ENCODE results near the gene HES5.

The HES5 gene

DNA sequence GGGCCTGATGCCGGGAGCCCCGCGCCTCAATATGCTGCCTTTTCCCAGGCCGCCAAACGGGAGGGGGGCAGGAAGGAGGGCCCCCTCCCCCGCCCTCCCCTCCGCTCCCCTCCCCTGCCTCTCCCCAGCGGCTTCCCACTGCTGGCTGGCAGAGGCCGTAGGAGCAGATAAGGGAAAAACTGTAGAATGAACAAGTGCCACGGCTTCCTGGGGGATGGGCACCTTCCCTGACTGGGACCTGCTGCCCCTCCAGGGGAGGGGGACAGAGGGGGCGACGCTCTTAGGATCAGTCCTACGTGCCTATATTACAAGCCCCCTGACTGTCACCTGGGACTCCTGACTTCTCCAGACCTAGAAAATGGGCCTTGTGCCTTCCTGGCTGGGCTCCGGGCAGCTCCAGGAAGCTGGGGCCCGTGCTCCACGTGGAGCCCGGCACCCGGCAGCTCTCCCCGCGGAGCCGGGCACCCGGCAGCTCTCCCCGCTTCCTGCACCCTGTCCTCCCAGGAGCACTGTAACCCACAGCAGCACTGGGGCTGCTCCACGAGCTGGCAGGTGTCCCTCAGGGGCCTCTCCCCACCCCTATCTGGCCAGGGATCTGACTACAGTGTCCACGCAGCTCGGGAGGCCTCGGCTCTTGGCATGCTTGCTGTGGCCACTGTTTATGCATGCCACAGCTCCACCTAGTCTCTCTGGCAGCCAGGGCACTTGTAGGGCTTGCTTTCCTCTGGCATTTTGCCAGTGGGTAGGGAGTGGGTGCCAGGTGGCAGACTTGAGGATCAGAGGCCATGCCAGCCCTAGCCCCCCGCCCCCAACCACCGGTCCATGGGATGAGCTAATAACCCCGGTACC lies 674 bp upstream of the HES5 start:
- no peak for DNase-seq (ENCODE audit: low read depth in 2 of 2)

DNA sequence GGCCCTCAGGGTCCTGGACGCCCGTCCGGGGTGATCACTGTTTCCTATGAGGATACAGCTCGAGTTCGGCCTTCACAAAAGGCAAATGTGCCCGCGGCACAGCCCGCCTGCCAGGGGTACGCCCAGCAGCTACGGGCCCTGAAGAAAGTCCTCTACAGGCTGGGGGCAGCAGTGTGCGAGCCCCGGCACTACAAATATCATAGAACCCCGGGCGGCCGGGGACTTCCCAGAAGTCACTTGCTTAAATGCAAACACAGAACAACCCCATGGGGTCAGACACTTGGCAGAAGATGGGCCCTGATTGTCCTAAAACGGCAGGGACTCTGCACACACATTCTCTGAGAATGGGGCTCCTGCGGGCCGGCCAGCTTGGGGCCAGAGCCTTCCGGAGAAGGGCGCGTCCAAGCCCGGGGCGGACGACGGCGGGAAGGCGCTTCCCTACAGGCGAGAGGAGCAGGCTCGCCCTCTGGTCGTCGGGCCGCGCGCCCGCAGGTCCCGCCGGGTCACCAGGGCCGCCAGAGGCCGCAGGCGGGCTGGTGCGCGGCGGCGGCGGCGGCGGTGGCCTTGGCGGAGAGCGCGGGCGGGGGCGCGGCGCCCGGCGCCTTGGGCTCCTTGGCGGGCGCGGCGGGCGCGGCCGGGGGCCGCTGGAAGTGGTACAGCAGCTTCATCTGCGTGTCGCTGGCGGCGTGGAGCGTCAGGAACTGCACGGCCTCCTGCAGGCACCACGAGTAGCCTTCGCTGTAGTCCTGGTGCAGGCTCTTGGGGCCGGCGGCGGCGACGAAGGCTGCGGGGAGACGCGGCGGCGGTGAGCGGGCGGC lies 888 bp downstream of the HES5 start:
- peak in 1 of 2 donors; percentile 32 for DNase-seq (ENCODE audit: low read depth in 2 of 2)

GRCh38 chr1:2528611-2528965 lies 1.5 kb downstream of the HES5 start:
- no peak for DNase-seq (ENCODE audit: low read depth in 2 of 2)

DNA sequence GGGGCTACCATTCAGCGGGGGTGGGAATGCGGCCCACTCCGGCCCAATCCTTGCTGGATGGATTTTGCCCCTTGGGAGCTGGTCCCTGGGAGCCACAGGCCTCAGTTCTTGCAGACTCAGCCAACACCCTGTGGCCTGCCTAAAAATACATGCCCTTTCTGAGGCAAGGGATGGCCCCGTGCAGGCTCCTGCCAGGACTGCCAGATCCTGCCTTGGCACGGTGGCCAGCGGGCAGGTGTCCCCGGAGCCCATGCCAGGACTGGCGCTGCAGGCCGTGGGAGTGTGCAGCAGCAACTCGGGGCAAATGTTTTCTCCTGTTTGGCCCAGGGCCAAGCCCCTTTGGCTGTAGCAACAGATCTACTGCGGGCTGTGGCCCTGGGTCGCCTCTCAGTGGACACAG lies 2.0 kb downstream of the HES5 start:
- DNase-seq (ENCODE audit: low read depth in 2 of 2): no peak

- DNase-seq (ENCODE audit: low read depth in 2 of 2): no peak
Observed at GRCh38 chr1:2527556-2527860, 2.6 kb downstream of the HES5 start.

- peak in 1 of 2 donors; percentile 37 for DNase-seq (ENCODE audit: low read depth in 2 of 2)
Observed at GRCh38 chr1:2526824-2527555, 3.1 kb downstream of the HES5 start.

DNA sequence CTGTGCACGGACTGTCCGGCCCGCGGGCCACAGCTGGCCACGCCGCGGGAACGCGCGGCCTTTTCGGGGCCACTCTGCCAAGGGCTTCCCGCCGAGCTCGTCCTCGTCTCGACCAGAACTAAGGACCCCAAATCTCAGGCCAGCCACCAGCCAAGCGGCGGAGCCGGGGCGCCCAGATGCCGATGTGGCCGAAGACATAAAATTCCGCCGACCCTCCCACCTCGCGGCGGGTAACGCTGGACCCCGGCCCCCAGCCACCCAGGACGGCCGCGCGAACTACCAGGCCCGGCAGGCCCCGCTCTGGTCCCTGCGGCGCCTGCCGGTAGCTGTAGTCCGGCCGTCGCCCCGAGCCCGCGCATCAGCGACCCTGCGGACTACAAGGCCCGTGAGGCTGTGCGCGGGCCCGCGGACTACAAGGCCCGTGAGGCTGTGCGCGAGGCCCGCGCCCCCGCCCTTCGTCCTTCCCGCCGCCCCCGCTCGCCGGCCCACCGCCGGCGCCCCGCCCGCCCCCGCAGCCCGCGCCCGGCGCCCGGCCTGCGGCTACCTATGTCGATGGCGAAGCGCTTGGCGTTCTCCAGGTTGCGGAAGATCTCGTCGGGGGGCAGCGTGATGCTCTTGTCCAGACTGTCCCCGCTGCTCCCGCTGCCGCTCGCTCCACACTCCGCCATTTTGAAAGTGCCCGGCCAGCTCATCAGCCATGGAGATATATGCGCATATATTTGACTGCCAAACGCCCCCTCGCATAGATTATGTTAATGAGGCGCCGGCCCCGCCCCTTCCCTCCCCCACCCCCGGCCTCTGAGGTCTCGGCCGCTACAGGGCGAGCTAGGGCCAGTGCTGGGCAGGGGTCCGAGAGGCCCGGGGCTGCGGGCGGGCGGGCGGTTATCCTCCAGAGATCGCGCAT lies 3.9 kb downstream of the HES5 start, which contains the start of gene PANK4:
Gene PANK4 (minus strand): TSS at position 677 of the 904 bp plus-strand sequence. CDS start 9 bp downstream, at position 668.
- peak; percentile 66 to 70 for DNase-seq (ENCODE audit: low read depth in 2 of 2)

- DNase-seq (ENCODE audit: low read depth in 2 of 2): no peak
Observed at GRCh38 chr1:2525572-2525919, 4.5 kb downstream of the HES5 start.

DNA sequence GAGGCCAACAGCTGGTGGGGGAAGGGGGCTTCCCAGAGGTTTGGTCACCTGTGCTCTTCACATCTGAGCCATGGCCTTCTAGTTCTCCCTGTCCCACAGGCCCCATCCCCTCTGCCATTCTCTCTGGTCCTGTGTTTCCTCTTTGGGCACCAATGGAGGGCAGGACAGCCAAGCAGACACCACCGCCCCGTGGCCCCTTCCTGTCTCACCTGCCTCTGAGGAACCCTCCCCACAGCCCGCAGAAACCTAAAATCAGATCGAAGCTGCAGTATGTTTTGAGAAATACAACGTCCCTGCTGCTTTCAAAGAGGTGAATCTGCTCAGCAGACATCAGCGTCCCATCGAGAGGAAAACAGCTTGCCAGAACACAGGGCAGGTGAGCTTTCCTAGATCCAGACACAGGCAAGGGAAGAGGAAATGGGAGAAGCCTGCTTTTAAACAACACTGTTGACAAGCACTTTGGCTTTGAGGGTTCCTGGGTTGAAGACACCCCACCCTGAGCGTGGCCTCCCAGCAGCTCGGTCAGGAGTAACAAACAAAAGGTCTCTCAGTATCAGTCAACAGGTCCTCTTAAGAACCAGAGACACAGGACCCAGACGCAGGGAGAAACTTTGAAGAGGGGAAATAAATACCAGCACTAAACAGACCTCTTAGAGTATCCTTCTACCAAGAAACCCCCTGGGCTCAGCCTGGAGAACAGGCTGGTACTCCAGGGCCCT lies 6.0 kb downstream of the HES5 start:
- no peak for DNase-seq (ENCODE audit: low read depth in 2 of 2)

DNA sequence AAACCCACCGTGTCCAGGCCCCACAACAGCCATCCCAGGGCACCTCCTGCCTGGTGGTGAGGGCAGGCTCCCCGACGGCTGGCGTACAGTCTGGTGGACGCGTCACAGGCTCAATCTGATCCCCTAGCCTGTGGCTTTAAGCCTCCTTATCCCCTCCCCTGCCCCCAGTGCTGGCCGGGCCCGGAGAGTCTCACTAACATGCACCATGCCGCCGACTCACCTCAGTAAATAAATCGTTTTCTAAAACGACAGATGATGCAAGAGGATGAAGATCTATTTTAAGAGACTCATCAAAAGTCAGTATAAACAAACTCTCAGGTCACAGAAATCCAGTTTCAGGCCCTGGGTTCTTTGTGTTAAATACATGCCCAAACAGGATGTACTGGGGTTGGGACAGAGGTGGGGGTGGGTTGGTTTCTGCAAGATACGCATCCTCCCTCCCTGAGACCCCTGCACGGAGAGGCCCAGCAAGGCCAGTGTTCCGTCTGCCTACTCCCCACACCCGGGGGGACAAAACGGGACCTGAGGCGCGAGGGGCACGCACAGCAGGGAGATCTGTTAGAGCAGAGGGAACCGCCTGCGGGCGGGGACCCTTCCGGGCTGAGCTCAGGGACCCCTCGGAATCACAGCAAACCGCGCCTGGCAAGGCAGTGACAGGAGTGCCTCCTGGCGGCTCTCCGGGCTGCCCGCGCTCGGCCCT lies 6.7 kb downstream of the HES5 start:
- no peak for DNase-seq (ENCODE audit: low read depth in 2 of 2)

DNA sequence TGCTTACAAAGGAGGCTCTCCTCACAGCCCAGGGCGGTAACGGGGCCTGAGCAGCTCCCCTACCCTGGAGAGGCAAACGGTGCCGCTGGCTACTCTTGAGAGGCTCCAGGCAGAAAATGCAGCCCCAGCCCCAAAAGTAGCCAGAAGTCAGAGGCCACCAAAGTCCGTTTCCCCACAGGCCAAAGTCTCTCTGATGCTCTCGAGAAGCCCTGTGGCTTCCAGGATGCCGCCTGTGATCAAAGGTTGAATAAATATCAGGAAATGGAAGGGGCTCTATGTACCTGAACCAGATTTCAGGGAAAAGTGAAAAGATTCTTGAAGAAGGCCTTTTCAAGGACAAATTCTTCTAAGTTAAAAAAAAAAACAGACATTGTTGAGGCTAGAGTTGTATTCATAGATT lies 7.8 kb downstream of the HES5 start:
- no peak for DNase-seq (ENCODE audit: low read depth in 2 of 2)

GRCh38 chr1:2520806-2521205 lies 9.3 kb downstream of the HES5 start:
- no peak for DNase-seq (ENCODE audit: low read depth in 2 of 2)

DNA sequence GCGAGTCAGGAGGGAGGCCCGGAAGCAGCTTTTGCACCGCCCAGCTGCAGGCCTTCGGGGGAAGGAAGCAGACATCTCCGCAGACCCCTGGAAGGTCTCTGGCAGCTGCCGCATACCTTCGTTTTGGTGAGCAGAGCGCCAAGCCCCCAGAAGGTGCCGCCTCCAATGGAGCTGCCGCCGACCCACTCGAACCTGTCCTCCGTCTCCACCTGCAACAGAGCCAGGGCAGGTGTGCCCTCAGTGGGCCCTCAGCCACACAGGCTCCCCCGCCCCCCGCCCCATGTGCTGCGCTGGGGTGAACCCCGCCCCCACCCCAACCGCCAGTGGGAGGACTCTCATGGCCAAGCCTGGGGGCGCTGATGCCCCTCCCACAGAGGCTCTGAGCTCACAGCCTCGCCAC lies 9.9 kb downstream of the HES5 start:
- no peak for DNase-seq (ENCODE audit: low read depth in 2 of 2)

- DNase-seq (ENCODE audit: low read depth in 2 of 2): no peak
Observed at GRCh38 chr1:2519729-2520128, 10.3 kb downstream of the HES5 start.

- no peak for DNase-seq (ENCODE audit: low read depth in 2 of 2)
Observed at GRCh38 chr1:2519029-2519685, 10.9 kb downstream of the HES5 start.

DNA sequence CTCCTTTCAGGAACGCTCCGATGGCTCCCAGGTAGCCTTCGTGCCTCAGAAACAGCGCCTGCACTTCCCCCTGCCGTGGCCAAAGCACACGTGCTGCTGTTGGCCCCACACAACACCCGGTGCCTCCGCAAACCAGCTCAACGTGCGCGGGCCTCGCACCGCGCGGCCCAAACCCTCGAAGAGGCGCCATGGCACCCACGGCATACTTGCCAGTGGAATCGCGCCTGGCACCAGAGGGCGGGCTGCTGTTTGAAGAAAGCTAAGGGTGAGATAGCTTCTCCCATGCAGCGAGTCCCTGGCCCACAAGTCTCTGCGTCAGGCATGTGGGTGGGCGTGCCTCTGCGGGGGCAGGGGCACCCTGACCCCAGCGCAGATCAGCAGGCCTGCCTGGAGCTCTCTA lies 11.5 kb downstream of the HES5 start:
- no peak for DNase-seq (ENCODE audit: low read depth in 2 of 2)

DNA sequence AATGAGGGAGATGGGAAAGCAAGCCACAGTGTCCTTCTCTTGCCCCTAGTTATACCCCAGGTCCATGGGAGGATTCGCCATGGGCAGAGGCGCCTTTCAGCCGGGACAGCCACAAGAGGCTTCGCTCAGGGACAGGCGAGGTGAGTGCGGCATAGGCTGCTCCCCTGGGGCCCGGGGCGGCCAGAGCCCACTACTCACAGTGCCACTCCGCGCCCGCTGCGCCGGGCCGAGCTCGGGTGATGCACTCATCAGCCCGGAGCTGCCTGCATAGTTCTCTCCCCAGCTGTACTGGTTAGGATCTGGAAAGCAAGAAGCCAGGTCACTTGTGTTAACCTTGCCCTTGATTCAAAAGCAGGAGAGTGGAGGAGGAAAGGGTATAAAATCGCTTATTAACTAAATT lies 12.1 kb downstream of the HES5 start:
- DNase-seq (ENCODE audit: low read depth in 2 of 2): no peak

- no peak for DNase-seq (ENCODE audit: low read depth in 2 of 2)
Observed at GRCh38 chr1:2516946-2517345, 13.1 kb downstream of the HES5 start.

DNA sequence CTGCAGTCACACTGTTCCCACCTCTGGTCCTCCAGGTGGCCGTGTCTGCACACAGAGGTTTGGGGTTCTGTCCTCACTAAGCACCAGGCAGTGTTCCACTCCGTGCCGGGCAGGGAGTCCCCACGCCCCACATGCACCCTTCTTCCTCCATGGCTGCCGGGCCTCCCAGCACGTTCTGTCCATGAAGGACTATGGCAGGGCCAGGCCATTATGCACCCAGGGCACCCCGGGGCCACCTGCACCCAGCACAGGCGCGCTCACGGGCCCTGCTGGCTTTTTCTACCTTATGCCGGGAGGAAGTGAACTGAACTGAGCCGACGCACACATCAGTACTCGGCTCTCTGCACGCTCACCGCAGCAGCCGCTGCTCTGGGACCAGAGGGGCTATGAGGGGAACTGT lies 13.9 kb downstream of the HES5 start:
- no peak for DNase-seq (ENCODE audit: low read depth in 2 of 2)

GRCh38 chr1:2515763-2516080 lies 14.3 kb downstream of the HES5 start:
- no peak for DNase-seq (ENCODE audit: low read depth in 2 of 2)

Data from stimulated activated CD4-positive, alpha-beta T cell treated with anti-CD3 and anti-CD28 coated beads, Interleukin-1b, Interleukin-23, amount 100 ng/mL, for 1 hour (primary cell).